Naive thymus-derived CD8-positive, alpha-beta T cell (primary cell): ENCODE measurements around the gene NSRP1. TPM values are rescaled to one million over a fixed set of nuclear protein-coding genes. Genes with fewer than 3 reads are reported as not detected.
"Not testable (repeated sequence)": the region's sequence is repeated elsewhere in the genome, so short reads cannot be mapped to it uniquely, and the experiment has no call there.

Source experiments
- ATAC-seq, 2 donors: fragments of 150-1000 bp; cut with Tn5 transposase in 1 of 2; sonication (Bioruptor Pico), chemical (Tn5 transposase) in 1 of 2; 1 replicate in 1 of 2; 2 replicates in 1 of 2; pipeline ENCODE4 v1.10.0; 2021; ENCODE audit warnings: mild to moderate bottlenecking in 2 of 2, moderate library complexity in 2 of 2
- POLR2A ChIA-PET: fragments of 350-600 bp; sonication (Branson Sonifier 250); formaldehyde crosslinking; loops from one replicate; lab custom pipeline; 2021; ENCODE audit warnings: antibody characterized with exemption; lab: Charles Lee
- DNase-seq, 10 donors: peaks; one replicate each; pipeline versions ENCODE4 v3.0.0 to v3.0.0-alpha.2; 2020 to 2022
- H3K27ac Mint-ChIP-seq, 10 donors: one replicate each; pipeline ENCODE4 v1.8.0; 2020 to 2022; ENCODE audit warnings: mild to moderate bottlenecking in 10 of 10, mixed read lengths in 10 of 10, moderate library complexity in 4 of 10, inconsistent platforms in 1 of 10
- H3K27me3 Mint-ChIP-seq, 5 donors: one replicate each; pipeline ENCODE4 v1.8.0; 2021 to 2022; ENCODE audit warnings: mixed read lengths in 5 of 5
- H3K36me3 Mint-ChIP-seq, 3 donors: one replicate each; pipeline ENCODE4 v1.8.0; 2020 to 2022; ENCODE audit warnings: mixed read lengths in 3 of 3, mild to moderate bottlenecking in 2 of 3, inconsistent platforms in 1 of 3
- H3K4me1 Mint-ChIP-seq, 4 donors: one replicate each; pipeline ENCODE4 v1.8.0; 2021 to 2022; ENCODE audit warnings: mixed read lengths in 4 of 4
- H3K4me3 Mint-ChIP-seq, 10 donors: one replicate each; pipeline ENCODE4 v1.8.0; 2020 to 2022; ENCODE audit warnings: mild to moderate bottlenecking in 10 of 10, mixed read lengths in 10 of 10, moderate library complexity in 6 of 10, inconsistent platforms in 1 of 10
- H3K9me3 Mint-ChIP-seq, 9 donors: one replicate each; pipeline ENCODE4 v1.8.0; 2020 to 2022; ENCODE audit warnings: mixed read lengths in 9 of 9, mild to moderate bottlenecking in 3 of 9, inconsistent platforms in 1 of 9, moderate library complexity in 1 of 9
- polyA plus RNA-seq, 3 donors: library from polyadenylated mRNA; unstranded; fragments of 300-500 nt; fragmentation: Illumina TruSeq; gene quantifications; one replicate each; pipeline ENCODE4 v1.2.3, GENCODE V29; 2021
- total RNA-seq, 8 experiments: library from RNA in 2 of 8; stranded (reverse) in 2 of 8; gene quantifications; one replicate each; pipeline ENCODE4 v1.2.3 and lab custom pipeline; 2021 to 2026

The NSRP1 gene
- total and polyA plus RNA-seq, 5 experiments from 2014 or later, result 15.1 to 40.6 (median 34.0) TPM

DNA sequence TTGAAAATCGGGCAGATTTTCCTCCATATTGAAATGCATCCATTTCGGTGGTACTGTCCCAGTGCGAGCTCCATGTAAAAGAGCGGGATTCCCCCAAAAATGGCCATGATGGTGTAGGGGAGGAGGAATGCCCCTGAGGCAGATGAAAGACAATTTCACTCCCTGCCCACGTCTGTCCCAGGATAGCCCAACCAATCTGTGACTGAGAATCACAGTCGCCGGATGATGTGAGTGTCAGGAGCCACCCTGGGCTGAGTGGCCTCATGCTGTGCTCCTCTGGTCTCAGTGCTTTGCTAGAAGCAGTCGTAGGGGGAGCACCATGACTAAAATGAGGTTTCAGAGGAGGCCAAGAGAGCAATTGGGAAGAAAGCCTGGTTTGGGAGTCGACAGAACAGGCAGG, 102.2 kb downstream of the NSRP1 start:
- Mint-ChIP-seq H3K27ac (no peak overlapping the region), H3K36me3 (no peaks in the 10 kb centered on the region), H3K9me3 (no peaks in the 10 kb centered on the region), H3K27me3 (peaks cover 0 to 4% (median 2%) of the 10 kb centered on the region in 5 donors), H3K4me1 (no peaks in the 10 kb centered on the region), H3K4me3 (no peak overlapping the region)
- ATAC-seq (no peak), DNase-seq (no peak)
- POLR2A ChIA-PET, result no interaction called here

DNA sequence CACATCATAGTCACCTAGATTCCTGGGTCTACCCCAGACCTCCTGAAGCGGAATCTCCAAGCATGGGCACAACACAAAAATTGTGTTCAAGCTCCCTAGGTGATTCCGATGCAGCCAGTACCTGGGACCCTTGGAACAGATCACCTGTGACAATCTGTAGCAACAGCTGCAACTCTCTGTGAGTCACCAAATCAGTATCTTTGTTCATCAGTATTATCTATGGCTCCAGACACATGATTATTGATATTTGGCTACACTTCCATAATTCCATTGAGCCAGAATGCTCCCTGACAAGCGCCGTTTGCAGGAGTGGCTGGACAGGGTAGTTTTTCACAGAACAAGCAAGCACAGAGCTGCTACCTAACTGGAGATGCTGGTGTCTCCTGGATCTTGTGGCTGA, 102.7 kb downstream of the NSRP1 start:
- Mint-ChIP-seq H3K27me3 (peaks cover 0 to 4% (median 2%) of the 10 kb centered on the region in 5 donors), H3K27ac (no peak overlapping the region), H3K4me3 (no peak overlapping the region), H3K36me3 (no peaks in the 10 kb centered on the region), H3K4me1 (no peaks in the 10 kb centered on the region), H3K9me3 (no peaks in the 10 kb centered on the region)
- ATAC-seq (no peak), DNase-seq (no peak)
- POLR2A ChIA-PET, result no interaction called here

DNA sequence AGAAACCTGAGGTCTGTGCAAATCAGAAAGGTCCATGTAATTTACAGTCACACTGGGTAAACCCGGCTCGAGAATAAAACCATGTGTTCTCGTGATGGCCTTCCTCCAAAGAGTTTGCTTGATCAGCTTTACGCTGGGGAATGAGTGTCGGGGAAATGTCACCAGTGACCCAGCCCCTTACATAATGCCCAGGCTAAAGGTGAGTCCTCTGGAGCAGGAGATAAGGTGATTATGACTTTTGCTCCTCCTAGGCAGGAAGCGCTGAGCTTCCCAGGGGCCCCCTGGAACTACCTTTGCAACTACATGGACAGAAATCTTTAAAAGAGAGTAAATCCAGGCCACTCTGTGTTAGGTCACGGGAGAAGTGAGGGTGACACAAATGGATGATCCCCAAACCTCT, 103.2 kb downstream of the NSRP1 start:
- POLR2A ChIA-PET, result no interaction called here
- no peak for DNase-seq
- Mint-ChIP-seq H3K4me3 (no peak overlapping the region), H3K36me3 (no peaks in the 10 kb centered on the region), H3K27ac (no peak overlapping the region), H3K27me3 (peaks cover 0 to 4% (median 2%) of the 10 kb centered on the region in 5 donors), H3K4me1 (no peaks in the 10 kb centered on the region), H3K9me3 (no peaks in the 10 kb centered on the region)
- ATAC-seq, result no peak

DNA sequence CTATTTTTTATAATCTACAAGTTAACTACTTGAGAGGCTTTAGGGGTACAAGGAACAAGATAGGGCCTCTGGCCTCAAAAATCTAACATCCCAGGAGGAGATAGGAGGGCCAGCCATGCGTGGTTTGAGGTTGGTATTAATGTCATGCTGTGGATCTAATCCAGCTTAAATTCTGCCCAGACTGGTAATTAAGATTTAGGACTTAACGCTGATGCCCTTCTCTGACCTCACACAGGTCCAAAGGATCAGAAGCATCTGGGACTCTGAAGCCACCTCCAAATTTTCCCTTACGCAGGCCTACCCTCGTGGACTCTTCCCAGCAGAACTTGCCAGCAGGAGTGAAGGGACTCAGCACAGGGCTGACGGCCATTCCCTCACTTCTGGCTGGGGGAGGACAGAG, 103.8 kb downstream of the NSRP1 start:
- no peak overlapping the region for H3K4me3 Mint-ChIP-seq

DNA sequence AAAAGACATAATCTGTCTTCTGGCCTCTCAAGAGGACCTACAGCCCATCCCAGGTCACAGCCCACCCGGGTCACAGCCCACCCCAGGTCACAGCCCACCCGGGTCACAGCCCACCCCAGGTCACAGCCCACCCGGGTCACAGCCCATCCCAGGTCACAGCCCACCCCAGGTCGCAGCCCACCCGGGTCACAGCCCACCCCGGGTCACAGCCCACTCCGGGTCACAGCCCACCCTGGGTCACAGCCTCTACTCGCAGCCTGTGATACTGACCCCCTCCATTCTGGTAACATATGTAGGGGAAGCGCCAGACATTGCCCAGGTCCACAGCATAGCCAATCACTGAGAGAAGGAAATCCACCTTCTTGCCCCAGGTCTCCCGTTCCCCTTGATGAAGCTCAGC, 104.7 kb downstream of the NSRP1 start:
- Mint-ChIP-seq H3K9me3 (no peaks in the 10 kb centered on the region), H3K4me1 (no peaks in the 10 kb centered on the region), H3K36me3 (no peaks in the 10 kb centered on the region), H3K27ac (no peak overlapping the region), H3K27me3 (peaks cover 1 to 14% (median 8%) of the 10 kb centered on the region in 5 donors), H3K4me3 (no peak overlapping the region)
- POLR2A ChIA-PET, result no interaction called here
- DNase-seq (no peak), ATAC-seq (no peak)

More for the DNA sequence above, 103.8 kb downstream of the NSRP1 start:
- Mint-ChIP-seq H3K27ac (no peak overlapping the region), H3K36me3 (no peaks in the 10 kb centered on the region), H3K4me1 (no peaks in the 10 kb centered on the region), H3K27me3 (peaks cover 1 to 5% (median 4%) of the 10 kb centered on the region in 5 donors), H3K9me3 (no peaks in the 10 kb centered on the region)
- ATAC-seq (no peak), DNase-seq (no peak)
- POLR2A ChIA-PET, result no interaction called here

DNA sequence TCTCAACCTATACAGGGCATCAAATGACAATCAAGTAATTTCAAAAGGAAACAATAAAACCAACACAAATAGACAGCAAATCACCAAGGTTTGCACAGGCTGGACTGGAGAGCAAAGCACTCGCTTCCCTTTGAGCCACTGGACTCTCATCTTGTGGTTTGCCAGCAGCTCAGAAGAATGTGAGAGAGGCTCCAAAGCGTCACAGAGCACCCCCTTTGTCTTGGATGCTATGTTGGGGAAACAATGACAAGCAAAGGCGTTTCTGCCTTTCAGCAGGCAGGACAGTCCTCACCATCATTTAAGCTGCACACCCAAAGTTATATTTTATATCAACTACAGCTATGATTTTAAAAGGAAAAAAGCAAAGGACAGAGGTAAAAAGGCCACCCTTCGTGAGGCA, 105.6 kb downstream of the NSRP1 start:
- no peak overlapping the region for H3K4me3 Mint-ChIP-seq
- H3K36me3 Mint-ChIP-seq, result no peaks in the 10 kb centered on the region
- no peaks in the 10 kb centered on the region for H3K4me1 Mint-ChIP-seq
- POLR2A ChIA-PET, result no interaction called here
- DNase-seq (no peak), ATAC-seq (no peak)
- H3K27ac Mint-ChIP-seq, result no peak overlapping the region
- no peaks in the 10 kb centered on the region for H3K9me3 Mint-ChIP-seq
- H3K27me3 Mint-ChIP-seq, result peaks cover 2 to 14% (median 6%) of the 10 kb centered on the region in 5 donors

DNA sequence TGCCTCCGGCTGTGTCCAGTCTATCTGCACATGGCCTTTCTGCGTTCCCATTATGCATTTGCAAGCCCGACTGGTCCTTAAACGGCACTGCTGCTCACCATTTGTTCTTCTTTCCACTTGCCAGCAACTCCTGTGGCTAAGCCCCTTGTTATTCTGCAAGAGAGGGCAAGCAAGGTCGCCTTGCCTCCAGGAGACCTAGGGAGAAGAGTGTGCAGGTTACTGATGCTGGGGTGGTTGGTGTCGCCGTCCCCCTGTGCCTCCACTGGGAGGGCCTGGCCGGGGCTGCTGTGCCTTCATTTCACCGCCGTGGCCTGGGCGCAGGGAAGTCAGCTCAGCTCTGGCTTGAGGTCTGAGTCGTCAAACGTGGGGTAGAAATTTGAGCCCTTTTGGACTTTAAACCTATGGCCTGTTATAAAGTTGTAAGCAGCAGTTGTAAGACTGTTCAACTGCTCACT, 106.1 kb downstream of the NSRP1 start:
- Mint-ChIP-seq H3K27ac (no peak overlapping the region), H3K27me3 (peaks cover 2 to 14% (median 6%) of the 10 kb centered on the region in 5 donors), H3K4me3 (no peak overlapping the region), H3K4me1 (no peaks in the 10 kb centered on the region), H3K36me3 (no peaks in the 10 kb centered on the region), H3K9me3 (no peaks in the 10 kb centered on the region)
- DNase-seq, result no peak
- ATAC-seq, result no peak
- POLR2A ChIA-PET, result no interaction called here

DNA sequence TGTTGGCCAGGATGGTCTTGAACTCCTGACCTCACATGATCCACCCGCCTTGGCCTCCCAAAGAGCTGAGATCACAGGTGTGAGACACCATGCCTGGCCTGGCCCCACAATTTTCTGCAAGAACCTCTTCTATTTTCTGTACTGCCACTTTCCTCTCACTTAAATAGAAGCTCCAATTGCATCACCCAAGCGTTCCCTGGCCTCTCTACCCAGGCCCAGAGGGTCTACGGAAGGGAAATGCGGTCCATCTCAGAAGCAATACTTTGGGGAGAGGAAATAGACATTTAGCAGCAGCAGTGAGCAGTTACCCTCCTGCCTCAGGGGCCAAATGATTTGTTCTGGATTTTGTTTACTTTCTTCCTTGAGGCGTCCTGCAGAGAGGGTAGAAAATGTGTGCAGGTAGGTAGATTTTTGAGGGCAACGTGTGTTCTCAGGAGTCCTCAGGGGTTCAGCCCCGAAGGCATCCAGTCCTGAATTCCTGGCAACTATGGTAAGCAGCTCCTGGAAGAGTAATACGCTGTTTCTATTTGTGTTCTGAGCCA, 107.9 kb downstream of the NSRP1 start:
- Mint-ChIP-seq H3K27me3 (peaks cover 6 to 27% (median 12%) of the 10 kb centered on the region in 5 donors), H3K27ac (no peak overlapping the region), H3K36me3 (no peaks in the 10 kb centered on the region), H3K4me1 (no peaks in the 10 kb centered on the region), H3K4me3 (no peak overlapping the region), H3K9me3 (no peaks in the 10 kb centered on the region)
- no peak for DNase-seq
- POLR2A ChIA-PET, result no interaction called here
- no peak for ATAC-seq

DNA sequence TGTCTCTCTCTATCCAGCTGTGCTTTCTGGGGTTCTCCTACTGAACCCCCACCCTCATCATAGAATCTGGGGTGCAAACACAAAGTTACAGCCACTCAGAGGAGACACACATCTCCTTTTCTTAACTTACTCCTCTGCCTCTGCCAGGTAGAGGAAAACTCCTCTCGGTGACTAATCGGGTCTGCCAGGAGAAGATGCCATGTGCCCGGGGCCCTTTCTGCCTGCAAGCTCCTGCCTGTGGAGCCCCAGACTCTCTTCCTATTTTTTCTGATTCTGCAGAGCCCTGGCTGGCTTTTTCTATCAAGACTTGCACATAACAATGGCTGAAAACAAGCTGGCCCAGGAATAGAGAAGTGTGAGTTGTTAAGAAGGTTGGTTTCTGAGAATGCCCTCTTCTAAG, 108.5 kb downstream of the NSRP1 start:
- no peaks in the 10 kb centered on the region for H3K36me3 Mint-ChIP-seq
- H3K27me3 Mint-ChIP-seq, result peaks cover 6 to 34% (median 12%) of the 10 kb centered on the region in 5 donors
- POLR2A ChIA-PET, result no interaction called here
- no peaks in the 10 kb centered on the region for H3K9me3 Mint-ChIP-seq
- H3K4me3 Mint-ChIP-seq, result no peak overlapping the region
- no peak overlapping the region for H3K27ac Mint-ChIP-seq
- DNase-seq, result no peak
- no peak for ATAC-seq
- no peaks in the 10 kb centered on the region for H3K4me1 Mint-ChIP-seq

DNA sequence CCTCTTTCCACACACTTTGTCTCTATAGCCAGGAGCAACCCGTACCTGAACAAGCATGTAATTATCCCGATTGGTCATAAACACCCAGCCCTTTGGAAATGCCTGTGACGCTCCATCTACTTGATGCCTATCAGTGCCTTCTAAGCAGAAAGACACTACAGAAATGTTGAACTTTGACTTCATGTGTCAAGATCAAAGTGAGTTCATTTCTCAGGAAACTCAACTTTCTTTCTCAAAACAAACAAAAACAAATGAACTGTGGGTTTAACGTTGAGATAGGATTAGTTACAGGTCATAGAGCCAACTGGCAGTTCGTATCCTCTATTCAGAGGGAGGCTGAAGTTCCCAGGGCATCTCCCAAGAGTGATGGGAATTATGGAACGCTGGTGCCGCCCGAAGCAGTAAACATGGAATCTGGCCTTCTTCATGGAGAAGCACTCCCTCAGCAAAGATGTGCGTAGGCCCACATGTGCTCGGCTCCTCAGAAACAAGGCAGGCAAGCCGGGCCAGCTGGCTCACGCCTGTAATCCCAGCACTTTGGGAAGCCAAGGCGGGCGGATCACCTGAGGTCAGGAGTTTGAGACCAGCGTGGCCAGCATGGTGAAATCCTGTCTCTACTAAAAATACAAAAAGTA, 109.4 kb downstream of the NSRP1 start:
- POLR2A ChIA-PET, result no interaction called here
- Mint-ChIP-seq H3K27me3 (peaks cover 9 to 41% (median 18%) of the 10 kb centered on the region in 5 donors), H3K36me3 (no peaks in the 10 kb centered on the region), H3K27ac (no peak overlapping the region), H3K4me3 (no peak overlapping the region), H3K9me3 (no peaks in the 10 kb centered on the region), H3K4me1 (no peaks in the 10 kb centered on the region)
- ATAC-seq (no peak), DNase-seq (no peak)

DNA sequence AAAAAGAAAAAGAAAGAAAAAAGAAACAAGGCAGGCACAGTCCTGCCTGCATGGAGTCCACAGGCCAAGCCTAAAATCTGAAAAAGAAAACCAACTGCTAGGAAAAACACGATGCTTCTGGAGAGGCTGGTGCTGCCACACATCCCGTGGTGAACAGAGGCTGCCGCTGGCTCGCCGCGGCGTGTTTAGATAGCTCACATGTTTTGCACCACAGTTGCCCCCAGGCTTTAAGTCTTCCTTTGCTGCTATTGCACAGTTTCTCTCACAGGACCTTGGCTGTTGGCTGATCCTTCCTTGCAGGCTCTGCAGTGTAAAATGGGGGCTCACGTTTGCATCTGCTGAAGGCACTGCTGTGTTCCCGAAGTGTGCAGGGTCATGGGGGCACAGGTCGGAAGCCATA, 110.3 kb downstream of the NSRP1 start:
- POLR2A ChIA-PET, result no interaction called here
- Mint-ChIP-seq H3K4me3 (no peak overlapping the region), H3K27me3 (peaks cover 10 to 44% (median 20%) of the 10 kb centered on the region in 5 donors), H3K27ac (no peak overlapping the region), H3K9me3 (no peaks in the 10 kb centered on the region), H3K4me1 (no peaks in the 10 kb centered on the region), H3K36me3 (no peaks in the 10 kb centered on the region)
- DNase-seq, result no peak
- ATAC-seq, result no peak

DNA sequence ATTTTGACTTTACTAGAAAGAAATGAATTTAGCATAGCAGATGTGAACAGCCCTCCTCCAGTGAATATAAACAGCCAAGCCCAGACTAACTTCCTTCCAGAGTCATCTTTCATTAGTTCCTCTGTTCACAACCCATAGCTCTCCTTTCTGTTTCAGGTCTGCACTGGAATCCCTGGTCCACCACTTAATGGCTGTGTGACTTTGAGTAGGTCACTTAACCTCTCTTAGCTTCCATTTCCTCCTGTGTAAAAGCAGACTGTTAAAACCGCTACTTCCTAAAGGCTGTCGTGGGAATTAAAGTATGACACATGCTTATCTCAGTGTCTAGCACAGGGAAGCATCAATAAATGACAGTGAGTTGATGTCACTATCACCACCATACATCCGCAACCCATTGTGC, 111.4 kb downstream of the NSRP1 start:
- H3K9me3 Mint-ChIP-seq, result no peaks in the 10 kb centered on the region
- no peak for DNase-seq
- no peak overlapping the region for H3K27ac Mint-ChIP-seq
- peaks cover 16 to 56% (median 28%) of the 10 kb centered on the region in 5 donors for H3K27me3 Mint-ChIP-seq
- no peaks in the 10 kb centered on the region for H3K36me3 Mint-ChIP-seq
- no peak overlapping the region for H3K4me3 Mint-ChIP-seq
- no peak for ATAC-seq
- POLR2A ChIA-PET, result no interaction called here
- no peaks in the 10 kb centered on the region for H3K4me1 Mint-ChIP-seq

DNA sequence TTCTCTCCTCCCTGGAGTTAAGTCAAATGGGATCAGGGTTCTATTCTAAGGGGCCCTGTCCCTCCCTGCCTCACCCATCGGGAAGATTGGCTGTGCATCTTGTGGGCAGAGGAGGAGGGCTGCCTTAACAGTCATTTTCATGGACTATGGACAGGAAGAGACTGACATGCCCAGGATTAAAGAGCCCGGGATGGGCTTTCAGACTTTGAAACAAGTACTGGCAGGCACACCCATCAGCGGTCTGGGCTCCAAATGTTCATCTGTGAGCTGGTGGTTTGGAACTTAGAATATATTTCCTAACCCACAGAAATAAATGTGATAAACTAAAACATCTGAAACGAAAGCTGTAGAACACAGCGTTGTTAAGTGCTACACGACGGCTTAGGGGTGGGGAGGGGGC, 112.4 kb downstream of the NSRP1 start:
- ATAC-seq (no peak), DNase-seq (no peak)
- POLR2A ChIA-PET, result no interaction called here
- no peaks in the 10 kb centered on the region for H3K4me1 Mint-ChIP-seq
- no peak overlapping the region for H3K27ac Mint-ChIP-seq
- H3K36me3 Mint-ChIP-seq, result no peaks in the 10 kb centered on the region
- H3K9me3 Mint-ChIP-seq, result no peaks in the 10 kb centered on the region
- H3K4me3 Mint-ChIP-seq, result no peak overlapping the region
- H3K27me3 Mint-ChIP-seq, result peaks cover 25 to 66% (median 36%) of the 10 kb centered on the region in 5 donors

DNA sequence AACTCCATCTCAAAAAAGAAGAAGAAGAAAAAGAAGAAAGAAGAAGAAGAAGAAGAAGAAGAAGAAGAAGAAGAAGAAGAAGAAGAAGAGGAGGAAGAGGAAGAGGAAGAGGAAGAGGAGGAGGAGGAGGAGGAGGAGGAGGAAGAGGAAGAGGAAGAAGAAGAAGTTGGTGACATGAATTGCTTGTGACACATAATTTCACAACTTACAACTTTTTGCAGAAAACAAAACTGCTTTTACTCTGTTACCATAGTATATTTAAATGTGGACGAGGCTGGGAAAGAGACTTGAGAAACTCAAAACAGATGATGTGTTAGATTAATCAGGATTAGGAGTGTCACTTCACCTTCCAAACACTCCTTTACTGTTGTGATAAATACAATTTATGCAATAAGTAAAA, 113.4 kb downstream of the NSRP1 start:
- H3K36me3 Mint-ChIP-seq, POLR2A ChIA-PET, H3K9me3 Mint-ChIP-seq, H3K27ac Mint-ChIP-seq, ATAC-seq, H3K4me3 Mint-ChIP-seq, H3K4me1 Mint-ChIP-seq, DNase-seq: not testable (repeated sequence)
- H3K27me3 Mint-ChIP-seq, result peaks cover 32 to 74% (median 45%) of the 10 kb centered on the region in 5 donors
